NCI-H524 (cell line): Measurements from ENCODE around the gene IDH3B.

Source experiments
- DNase-seq, 2 experiments: peaks; one replicate each; lab custom pipeline; 2025; lab: John Stamatoyannopoulos, UW

The IDH3B gene

GRCh38 chr20:2617099-2617714 is 46.8 kb downstream of the IDH3B start:
- DNase-seq = no peak

- DNase-seq = no peak
These were observed 47.4 kb downstream of the IDH3B start for GRCh38 chr20:2616634-2617033.

GRCh38 chr20:2612073-2612472 is 51.9 kb downstream of the IDH3B start:
- DNase-seq = no peak

DNA sequence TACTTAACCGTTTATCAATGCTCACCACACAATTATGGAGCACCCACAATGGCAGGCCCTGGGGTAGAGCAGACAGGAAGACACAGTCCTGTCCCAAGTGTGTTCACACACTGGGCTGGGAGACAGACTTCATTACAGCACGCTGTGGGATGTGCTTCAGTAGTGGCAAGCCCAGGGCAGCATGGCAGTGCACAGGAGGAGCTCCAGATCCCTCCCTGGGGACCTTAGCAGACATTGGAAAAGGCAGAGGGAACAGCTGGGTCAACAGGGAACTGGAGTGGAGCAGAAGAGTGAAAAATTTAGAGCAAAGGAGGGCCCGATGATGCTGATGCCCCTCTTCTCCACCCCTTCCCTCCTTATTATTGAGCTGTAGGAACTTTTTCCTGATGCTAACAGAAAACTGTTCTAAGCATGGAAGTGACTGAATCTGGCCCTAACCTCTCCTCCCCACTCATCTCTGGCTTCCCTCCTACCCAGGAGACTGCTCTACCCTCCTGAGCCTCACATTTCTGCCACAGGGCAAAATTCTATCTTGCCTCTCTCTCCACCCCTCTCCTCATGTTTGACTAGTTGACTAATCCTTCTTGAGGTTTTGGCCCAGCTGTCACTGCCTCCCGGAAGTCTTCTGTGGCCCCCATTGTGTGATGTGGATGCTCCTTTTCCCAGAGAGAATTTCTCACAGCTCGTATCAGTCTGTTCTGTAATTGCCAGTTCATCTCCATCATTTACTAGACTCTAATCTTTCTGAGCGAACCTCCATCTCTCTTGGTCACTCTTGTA is 52.9 kb downstream of the IDH3B start:
- peak; percentile 88 to 95 for DNase-seq

- no peak for DNase-seq
These were observed 53.7 kb downstream of the IDH3B start for GRCh38 chr20:2610326-2610725.
